ENCODE measurements around the gene ADCY5.

The ADCY5 gene

DNA sequence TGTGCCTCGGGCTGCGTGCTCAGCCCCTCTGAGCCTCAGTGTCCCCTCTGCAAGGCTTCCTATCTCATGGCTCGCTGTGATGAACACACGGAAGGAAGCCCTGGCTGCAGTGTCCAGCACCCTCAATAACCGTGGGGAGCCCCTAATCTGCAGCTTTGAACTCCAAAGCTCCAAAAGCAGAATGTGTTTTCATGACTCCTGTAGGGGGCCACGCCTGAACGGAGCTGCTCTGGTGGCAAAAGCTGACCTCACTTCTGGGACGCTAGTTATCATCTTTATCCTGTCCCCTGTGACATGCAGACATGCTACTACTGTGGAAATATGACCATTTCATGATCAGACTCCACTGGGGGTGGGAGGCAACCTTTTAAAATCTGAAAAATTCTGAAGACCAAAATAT lies 148.3 kb downstream of the ADCY5 start:
- no peak for DNase-seq (ENCODE audit: low spot score)

DNA sequence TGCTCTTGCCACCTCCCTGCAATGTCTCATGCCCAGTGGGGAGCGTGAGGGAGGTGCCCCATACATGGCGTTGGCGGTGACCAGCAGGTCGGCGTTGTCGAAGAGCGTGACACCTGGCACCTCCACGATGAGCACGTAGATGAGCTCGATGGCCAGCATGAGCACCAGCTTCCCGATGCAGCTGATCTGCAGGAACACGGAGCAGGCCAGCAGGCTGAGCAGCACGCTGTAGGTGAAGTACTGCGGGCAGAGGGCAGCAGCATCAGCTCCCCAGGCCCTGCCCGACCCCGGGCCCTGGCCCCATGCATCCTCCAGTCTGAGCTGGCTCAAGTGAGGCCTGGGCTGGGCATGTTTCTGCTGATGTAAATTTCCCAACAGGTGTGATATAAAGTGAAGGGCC lies 148.8 kb downstream of the ADCY5 start:
- DNase-seq (ENCODE audit: low spot score), result no peak

DNA sequence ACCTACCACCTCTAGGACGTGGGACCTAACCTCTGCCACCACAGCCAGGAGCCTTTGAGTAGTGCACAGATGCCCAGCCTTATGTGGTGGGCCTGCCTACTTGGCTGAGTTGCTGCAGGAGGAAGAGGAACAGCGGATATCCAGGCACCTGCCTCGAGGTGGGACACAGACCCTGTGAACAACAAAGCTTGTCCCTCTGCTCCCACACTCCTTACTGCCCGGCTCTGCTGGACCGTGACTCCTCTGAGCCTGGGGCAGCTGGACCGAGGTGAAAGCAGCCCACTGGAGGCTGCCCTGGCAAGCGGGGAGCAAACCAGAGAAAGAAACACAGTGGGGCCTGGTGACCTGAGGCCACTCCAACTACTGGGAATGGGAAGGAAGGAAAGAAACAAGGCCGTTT lies 149.3 kb downstream of the ADCY5 start:
- no peak for DNase-seq (ENCODE audit: low spot score)

DNA sequence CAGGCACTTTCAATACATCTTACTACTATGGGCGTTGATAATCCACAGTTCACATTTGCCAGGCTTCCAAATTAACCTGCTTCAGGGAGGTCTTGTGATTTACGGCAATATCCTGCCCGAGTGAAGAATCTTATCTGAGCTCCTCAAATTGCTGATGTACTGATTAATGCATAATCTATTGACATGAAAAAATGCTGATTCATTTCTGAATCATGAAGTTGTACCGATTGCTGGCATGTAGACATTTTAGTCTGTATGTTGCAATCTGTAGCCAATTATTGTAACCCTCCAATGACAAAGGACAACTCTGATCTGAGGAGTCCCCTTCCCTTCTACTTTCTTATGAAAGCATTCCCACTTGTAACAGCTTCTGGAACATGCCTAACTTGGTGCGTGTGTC lies 150.0 kb downstream of the ADCY5 start:
- no peak for DNase-seq (ENCODE audit: low spot score)

DNA sequence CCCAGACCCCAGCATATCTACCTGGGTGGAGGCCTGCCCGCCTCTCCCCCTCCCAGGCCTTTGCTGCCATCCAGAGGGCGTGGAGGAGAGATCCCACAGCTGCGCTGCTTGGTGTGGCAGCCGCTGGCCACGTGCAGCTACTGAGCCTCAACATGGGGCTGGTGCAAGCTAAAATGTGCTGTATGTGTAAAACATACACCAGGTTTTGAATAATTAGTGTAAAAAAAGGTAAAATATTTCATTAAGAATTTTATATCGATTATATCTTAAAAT lies 151.3 kb downstream of the ADCY5 start:
- no peak for DNase-seq (ENCODE audit: low spot score)

DNA sequence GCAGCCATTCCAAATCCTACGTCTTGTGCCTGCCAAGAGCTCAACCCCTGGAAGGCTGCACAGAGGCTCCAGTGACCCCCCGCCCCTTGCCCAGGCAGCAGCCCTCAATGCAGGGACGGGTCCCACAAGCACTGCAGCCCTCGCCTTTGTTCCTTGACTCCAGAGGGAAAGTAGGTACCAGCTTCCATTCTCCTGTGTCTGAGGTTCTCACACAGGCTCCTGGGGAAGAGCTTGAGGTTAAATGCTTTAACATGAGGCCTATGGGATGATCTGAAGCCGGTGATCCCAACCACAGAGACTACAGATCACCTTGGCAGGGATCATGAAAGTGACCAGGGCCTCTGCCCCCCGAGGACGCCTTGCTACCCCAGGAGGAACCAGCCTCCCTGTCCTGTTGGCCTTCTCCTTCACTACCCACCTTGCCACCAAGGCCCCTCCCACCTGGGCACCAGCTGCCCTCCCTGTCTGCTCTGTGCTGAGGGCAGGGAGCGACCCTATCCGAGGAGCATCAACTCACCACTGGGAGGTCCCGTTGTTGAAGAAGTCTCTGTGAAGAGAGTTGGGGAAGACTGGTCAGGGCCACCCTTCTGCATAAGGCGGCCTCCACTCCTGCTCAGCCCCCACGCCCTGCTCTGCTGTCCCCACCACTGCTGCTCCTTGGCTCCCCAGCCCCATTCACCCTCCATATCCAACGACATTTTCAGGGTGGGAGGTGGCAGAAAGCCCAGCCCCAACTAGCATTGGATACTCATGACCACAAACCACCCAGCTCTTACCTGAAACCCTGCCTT lies 151.9 kb downstream of the ADCY5 start:
- DNase-seq (ENCODE audit: low spot score), result no peak

DNA sequence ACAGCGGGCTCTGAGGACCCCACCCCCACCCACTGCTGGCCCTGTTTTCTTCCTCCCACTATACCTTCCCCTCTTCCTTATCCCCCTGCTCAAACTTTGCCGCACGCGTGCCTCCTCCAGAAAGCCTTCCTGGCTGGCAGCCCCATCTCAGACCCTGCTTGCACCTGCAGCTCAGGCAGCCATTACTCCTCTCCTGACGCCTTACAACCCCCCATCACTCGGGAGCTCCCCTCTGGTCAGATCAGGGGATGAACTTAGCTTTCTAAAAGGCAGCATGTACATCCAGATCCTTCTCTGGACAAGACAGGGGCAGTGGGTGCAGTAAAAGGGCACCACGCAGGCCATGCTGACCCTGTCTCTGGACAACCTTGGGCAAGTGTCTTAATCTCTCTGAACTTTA lies 152.6 kb downstream of the ADCY5 start:
- DNase-seq (ENCODE audit: low spot score), result no peak

DNA sequence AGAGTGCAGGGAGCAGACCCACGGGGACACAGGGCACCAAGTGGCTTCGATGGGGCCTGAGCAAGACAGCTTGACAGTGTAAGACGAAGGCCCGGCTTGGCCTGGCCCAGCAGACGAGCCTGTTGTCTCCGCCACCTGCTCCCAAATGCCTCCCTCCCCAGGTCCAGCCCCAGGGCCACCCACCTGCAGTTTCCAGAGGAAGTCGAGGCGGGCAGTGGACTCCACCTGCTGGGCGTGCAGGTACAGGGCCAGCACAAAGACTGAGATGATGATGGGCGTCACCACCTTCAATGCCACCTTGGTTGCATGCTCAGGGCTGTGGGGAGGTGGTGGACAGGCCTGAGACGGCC lies 153.0 kb downstream of the ADCY5 start:
- no peak for DNase-seq (ENCODE audit: low spot score)

DNA sequence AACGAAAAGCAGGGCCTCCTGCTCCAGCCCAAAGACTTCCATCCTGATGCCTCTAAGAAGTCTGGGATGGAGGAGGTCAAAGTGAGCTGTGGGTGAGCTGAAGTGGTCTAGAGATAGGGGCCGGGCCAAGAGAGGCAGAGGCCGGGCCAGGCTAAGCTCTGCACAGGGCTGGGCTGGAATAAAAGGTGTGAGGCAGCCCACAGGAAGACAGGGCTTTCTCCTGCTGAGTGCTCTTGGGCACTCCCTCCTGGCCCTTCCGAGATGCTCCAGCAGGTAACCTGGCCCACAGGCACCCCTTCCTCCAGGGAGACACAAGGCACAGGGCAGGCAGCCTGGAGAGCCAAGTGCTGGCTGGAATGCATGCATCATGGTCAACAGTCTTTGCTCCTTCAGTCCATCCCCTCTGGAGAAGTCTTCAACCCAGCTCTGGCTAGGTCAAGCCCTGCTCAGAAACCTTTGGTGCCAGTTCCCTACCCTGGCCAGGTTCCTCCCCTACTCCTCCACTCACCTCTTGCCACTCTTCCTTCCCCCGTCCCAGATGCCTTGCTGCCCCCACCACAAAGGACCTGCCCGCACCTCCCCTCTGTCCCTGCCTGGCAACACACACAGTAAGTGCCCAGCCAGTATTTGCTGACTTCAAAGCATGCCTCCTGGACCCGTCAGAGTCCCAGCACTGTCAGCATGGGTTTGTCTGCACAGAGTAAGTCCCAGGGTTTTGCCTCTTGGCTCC lies 153.6 kb downstream of the ADCY5 start:
- no peak for DNase-seq (ENCODE audit: low spot score)

DNA sequence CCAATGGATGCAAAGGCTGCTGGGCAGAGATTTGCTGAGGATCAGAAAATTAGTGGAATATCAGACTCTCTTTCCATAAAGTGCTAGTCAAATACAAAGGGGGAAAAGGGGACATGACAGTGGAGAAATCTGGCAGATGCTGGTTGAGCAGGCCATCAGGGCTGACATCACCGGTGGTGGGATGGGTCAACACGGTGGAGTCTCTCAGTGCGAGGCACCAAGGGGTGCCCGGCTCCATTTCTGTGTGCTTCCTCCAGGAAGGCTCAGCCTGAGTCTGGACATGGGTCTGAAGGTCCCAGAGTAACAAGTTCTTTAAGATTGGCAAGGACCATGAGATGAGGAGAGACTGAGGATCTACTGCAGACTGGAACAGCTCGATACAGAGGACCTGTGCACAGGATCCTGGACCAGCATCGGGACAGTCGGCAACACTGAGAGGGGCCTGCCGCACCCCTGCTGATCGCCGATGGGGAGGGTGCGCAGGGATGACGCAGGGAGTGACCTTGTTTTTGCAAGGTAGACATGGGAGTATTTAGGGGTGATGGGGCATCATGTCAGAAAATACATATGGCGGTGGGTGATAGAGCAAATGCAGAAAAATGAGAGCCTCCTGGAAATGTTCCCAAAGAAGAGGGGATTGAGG lies 154.5 kb downstream of the ADCY5 start:
- DNase-seq (ENCODE audit: low spot score), result no peak

DNA sequence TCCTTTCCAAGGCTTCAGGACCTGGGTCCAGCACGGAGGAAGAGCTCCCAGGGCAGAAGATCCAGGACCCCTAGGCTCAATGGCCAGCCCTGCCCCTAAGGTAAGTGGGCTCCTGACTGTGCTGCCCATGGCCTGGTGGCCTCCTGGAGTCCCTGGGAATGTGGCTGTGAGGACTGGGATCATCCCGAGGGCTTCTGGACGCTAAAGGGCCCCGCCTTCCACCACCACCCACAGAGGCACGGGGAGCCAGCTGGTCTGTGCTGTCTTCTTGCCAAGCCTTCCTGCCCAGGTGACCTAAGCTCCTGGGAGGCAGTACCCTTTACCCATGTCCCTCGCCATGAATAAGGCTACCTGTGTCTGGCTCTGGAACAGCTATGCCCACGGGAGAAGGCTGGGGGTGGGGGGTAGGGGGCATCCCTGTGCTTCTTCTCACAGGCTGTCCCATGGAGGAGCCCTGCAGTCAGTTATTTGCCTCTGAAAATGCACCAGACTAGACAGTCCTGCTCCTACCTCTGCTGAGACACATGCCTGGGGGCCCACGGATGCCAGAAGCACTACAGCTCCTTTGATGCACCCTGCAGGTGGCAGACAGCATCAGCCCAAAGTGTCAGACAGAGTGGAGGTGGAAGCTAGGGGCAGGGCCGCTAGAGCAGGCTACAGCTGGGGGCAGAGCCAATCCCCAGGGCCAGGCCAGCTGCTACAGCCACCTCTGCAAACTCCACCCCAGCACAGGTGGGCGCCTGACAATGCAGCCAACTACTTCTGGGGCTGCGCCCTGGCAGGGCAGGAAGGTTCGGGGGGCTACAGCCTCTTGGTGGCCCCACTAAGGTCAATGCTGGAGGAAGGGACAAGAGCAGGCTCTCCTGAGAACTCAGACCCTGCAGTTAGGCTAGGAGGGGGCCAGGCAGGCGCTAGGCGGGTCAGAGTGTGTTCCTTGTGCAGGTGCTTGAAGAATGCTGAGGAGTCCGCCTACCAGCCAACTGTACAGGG lies 156.3 kb downstream of the ADCY5 start:
- no peak for DNase-seq (ENCODE audit: low spot score)

DNA sequence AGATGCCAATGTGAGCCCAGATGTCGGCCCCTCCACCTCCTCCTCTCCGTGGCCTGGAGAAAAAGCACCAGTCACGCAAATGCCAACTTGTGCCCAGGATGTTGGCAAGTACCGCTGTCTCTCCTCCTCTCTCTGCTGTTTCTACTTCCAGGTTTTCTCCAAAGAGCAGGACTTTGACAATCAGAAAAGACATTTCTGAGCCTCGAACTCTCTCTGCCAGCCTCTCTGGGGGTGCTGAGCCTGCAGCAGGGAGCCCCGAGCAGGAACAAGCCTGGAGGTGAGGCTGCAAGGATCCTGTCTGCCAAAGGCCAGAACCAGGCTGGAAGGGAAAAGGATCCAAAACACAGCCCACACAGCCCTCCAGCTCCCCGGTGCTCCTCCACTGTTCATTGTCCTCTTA lies 157.5 kb downstream of the ADCY5 start:
- DNase-seq (ENCODE audit: low spot score), result no peak

DNA sequence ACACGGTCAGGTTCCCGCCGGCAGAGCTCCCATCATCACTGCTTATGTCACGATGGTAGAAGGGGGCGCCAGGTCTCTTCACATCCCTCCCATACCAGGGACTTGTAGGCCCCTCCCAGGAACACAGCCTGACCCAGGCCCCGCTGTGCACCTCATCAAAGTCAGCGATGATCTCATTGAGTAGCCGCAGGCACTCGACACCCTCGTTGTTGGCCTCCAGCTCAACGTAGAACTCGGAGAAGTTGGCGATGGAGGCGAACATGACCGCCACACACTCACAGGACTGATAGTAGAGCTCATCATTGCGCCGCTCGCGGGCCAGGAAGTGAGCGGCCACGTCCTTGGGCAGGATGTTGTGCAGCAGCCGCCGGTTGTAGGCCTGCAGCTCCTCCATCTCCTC lies 157.9 kb downstream of the ADCY5 start:
- no peak for DNase-seq (ENCODE audit: low spot score)

DNA sequence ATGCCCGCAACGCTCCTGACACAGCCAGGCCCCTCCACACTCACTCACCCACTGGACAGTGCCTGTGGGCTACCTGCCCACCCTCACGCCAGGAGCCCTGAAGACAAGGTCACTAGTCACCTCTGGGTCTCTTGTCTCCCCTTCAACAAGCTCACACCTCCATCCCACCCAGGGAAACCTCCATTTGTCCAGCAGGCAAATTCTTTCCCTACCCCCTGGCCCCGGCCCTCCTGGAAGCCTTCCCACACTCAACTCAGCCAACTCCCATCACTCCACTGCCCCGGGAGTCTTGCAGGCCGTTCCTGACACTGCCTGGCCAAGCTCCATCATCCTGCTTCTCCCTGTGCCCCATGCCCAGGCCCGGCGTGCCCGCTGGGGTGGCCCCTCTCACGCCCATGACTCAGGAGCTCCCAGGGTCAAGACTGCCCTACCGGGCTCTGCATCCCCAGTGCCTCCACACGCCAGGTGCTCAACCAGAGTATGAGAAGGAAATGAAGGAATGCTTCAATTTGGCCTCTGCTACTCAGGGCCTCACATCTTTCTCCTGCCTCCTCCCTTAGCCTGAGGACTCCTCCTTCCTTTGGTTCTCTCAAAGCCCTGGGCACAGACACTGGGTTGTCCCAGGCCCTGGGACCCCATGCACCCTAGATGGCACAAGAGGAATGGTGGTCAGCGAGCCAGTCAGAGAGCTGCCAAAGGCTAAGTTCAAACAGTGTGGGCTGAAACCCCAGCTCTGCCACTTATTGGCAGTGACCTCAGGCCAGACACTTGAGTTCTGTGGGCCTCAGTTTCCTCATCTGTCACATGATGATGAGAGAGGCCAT lies 158.6 kb downstream of the ADCY5 start:
- no peak for DNase-seq (ENCODE audit: low spot score)

DNA sequence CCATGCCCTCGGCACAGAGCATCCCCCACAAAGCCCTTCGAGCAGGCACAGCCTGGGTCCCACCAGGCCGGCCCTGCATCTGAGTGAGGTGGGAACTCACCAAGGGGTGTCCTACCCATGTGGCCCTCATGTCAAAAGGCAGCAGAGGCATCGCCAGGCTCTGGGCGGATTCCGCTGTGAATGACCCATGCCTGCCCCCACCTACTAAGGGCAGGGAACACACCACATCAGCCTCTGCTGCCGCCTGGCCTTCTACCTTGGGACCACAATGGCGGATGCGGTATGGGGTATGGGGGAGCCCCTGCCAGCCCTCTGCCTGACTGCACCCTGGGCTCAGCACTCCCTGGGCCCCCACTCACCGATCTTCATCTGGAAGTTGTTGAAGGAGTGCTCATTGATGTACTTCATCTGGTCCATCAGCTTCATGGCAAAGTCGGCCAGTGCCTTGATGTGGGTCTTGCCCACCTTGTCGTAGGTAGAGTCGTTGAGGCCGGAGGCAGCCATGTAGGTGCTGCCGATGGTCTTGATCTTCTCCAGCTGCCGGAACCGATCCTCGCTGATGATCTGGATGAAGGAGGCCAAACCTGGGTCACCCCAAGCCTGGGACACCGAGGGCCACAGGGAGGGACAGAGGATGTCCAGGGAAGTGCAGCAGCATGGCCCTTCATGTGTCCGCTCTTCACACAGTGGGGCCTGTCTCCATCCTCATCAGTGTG lies 159.3 kb downstream of the ADCY5 start:
- DNase-seq (ENCODE audit: low spot score), result no peak

DNA sequence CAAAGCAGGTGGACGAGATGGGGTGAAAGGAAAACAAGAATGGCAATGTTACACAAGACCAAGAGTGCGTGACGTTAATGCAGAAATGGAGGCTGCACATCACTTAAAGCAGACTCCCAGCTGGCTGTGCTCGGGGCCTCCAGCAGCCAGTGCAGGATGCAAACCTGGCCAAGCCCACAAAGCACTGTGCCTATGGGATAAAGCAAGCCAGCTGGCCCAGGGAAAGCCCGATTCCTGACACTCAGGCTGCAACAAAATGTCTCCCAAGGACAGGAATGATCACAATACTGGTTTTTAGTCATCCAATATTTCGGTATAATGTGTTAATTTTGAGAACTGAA lies 161.0 kb downstream of the ADCY5 start:
- DNase-seq (ENCODE audit: low spot score), result no peak

DNA sequence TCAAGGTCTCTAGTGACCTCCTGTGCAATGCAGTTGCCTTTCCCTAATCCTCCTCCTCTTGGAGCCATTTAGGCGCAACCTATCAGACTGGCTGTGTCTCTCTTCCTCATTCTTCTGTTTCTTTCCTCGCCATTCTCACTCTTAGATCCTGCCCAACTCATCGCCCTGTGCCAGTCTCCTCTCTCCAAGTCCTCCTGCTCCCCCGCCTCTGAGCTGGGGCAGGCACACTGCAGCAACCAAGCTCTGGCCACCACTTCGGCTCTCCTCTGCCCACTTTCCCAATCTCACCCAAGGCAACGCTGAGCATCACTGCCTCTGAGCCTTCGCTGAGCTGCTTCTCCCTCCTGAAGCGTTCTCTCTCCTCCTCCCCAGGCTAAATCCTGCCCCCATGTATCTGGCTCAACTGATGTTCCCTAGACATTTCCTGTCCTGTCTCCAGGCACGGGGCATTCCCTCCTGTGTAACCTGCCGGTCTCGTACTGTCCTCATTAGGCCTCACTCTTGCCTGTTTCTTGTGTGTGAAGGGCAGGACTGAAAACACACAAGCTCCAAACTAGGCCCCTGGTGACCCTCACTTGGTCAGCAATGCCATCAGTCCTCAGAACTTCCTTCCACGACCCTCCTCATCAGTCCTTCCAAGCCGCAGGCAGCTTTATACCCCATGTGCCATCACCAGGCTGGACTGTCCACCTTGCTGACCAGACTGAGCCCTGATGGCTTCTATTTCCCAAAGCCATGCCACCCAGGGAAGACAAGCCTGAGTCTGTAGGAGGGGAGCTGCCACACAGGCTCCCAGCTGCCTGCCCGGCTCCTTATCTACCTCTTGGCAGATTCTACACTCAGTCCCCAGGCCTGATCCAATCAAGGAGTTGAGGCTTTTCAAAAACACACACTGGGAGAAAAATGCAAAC lies 161.6 kb downstream of the ADCY5 start:
- DNase-seq (ENCODE audit: low spot score), result no peak

DNA sequence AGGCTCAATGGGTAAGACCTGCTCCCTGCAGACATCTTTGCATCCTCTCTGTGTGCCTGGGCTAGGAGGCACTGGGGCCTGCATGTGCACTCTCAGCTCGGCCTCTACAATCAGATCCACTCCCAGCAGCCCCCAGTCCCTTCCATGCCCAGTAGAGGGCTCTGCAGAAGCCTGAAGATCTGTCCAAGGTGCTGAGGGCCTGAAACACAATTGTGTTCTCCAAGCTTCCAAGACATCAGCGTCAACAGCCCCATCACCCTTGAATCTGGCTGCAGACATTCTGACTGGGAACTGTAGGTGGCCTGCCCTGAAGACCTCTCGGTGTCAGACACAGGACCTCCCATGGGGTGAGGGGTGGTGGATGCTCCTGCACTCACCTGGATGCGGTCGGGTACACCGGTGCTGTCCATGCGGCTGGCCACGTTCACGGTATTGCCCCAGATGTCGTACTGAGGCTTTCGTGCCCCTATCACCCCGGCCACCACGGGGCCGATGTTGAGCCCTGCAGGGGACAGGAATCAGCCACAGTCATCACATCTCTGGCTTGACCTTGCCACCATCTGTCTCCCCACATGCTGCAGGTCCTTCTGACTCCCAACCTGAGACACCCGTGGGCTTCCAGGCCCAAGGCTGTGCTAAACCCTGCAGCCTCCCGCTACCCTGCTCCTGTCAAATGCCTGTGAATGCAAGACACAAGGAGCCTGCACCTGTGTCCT lies 162.4 kb downstream of the ADCY5 start:
- peak; percentile 89 for DNase-seq (ENCODE audit: low spot score)

DNA sequence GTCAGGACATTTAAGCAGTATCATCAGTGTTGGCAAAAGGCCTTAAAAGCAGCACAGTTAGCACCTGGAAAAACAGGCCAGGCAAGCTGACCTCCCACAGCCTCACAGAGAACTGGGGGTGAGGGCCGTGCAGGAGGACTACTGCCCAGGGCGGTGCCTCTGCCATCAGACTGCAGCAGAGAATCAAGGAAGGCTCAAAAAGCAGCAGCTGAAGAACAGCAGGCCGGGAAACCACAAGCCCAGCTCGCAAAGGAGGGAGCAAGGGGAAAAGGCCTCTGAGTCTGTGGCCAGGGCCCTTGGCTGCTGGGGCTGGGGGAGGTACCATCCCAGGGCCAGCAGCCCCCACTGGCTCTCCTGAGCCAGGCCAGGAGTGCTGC lies 163.0 kb downstream of the ADCY5 start:
- no peak for DNase-seq (ENCODE audit: low spot score)
